B cell (primary cell): ENCODE results near the gene CFAP119.

ENCODE experiments used
- CTCF ChIP-seq: fragments of 200-600 bp; IDR thresholded peaks from one replicate; pipeline ENCODE4 v1.8.0; 2022; ENCODE audit warnings: antibody characterized with exemption, mild to moderate bottlenecking
- EZH2 ChIP-seq: IDR thresholded peaks from 2 replicates; pipeline ENCODE4 v1.6.1; 2012; ENCODE audit warnings: borderline replicate concordance, low read depth, mild to moderate bottlenecking, moderate library complexity, low read length; ENCODE audit not compliant: insufficient read depth, poor library complexity, severe bottlenecking

GRCh38 chr16:30720694-30721093, 41.2 kb downstream of the CFAP119 start:
- TF ChIP-seq CTCF: no peak
- no peak for TF ChIP-seq EZH2
